Calu3 (cell line): ENCODE data around the gene SNX10. TPM values are rescaled to one million over a fixed set of nuclear protein-coding genes. Genes with fewer than 3 reads are reported as not detected.

ENCODE experiments used
- BruUV-seq: library from RNA; stranded (reverse); fragments of 400-500 nt; replicated peaks from 2 replicates; lab custom pipeline; 2021; lab: Mats Ljungman, UMichigan
- CTCF ChIA-PET: fragments of 300-600 bp; sonication (Branson Sonifier 250); formaldehyde crosslinking; loops from one replicate; lab custom pipeline; 2022; ENCODE audit warnings: antibody characterized with exemption; lab: Charles Lee
- DNase-seq: peaks from one replicate; pipeline ENCODE4 v3.0.0; 2022
- H3K27ac Mint-ChIP-seq: one replicate; pipeline ENCODE4 v1.8.0; 2022; ENCODE audit warnings: mixed read lengths; ENCODE audit not compliant: unreplicated experiment
- H3K27me3 Mint-ChIP-seq: one replicate; pipeline ENCODE4 v1.8.0; 2022; ENCODE audit warnings: mixed read lengths; ENCODE audit not compliant: unreplicated experiment
- H3K36me3 Mint-ChIP-seq: one replicate; pipeline ENCODE4 v1.8.0; 2022; ENCODE audit warnings: mild to moderate bottlenecking, moderate library complexity, mixed read lengths; ENCODE audit not compliant: insufficient read depth, unreplicated experiment
- H3K4me1 Mint-ChIP-seq: one replicate; pipeline ENCODE4 v1.8.0; 2022; ENCODE audit warnings: mild to moderate bottlenecking, low read depth, mixed read lengths; ENCODE audit not compliant: unreplicated experiment
- H3K4me3 Mint-ChIP-seq: one replicate; pipeline ENCODE4 v1.8.0; 2022; ENCODE audit warnings: mild to moderate bottlenecking, low read depth, moderate library complexity, mixed read lengths; ENCODE audit not compliant: unreplicated experiment
- H3K9me3 Mint-ChIP-seq: one replicate; pipeline ENCODE4 v1.8.0; 2022; ENCODE audit warnings: low read depth, mixed read lengths; ENCODE audit not compliant: unreplicated experiment
- intact Hi-C: fragments of 100-400 bp; cut with micrococcal nuclease; formaldehyde crosslinking; loops from one replicate; pipeline ENCODE4 v1.10.0; 2022; ENCODE audit not compliant: unreplicated experiment
- total RNA-seq: library from RNA; stranded (reverse); gene quantifications from 2 replicates; pipeline ENCODE4 v1.2.3, GENCODE V29; 2022
- TF ChIP-seq, protein P1 (sequence below): fragments of 200-600 bp; IDR thresholded peaks from one replicate; pipeline ENCODE4 v1.8.0; 2022; ENCODE audit warnings: antibody characterized with exemption; ENCODE audit not compliant: unreplicated experiment

Gene SNX10
- total RNA-seq, 1 experiment from 2014 or later = 22.1 TPM

DNA sequence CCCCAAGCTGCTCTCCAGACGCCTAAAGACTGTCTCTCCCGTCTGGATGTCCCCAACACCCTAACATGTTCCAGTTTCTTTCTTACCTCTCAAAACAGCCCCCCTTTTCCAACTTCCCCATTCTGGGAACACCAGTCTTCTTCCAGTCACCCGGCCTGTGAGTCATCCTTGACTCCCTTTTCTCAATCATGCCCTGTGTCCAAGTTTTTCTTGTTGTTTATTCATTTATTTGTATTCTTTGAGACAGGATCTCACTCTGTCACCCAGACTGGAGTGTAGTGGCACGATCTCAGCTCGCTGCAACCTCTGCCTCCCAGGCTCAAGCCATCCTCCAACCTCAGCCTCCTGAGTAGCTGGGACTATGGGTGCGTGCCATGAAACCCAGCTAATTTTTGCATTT, 15.6 kb downstream of the SNX10 start:
- TF ChIP-seq, protein P1, sequence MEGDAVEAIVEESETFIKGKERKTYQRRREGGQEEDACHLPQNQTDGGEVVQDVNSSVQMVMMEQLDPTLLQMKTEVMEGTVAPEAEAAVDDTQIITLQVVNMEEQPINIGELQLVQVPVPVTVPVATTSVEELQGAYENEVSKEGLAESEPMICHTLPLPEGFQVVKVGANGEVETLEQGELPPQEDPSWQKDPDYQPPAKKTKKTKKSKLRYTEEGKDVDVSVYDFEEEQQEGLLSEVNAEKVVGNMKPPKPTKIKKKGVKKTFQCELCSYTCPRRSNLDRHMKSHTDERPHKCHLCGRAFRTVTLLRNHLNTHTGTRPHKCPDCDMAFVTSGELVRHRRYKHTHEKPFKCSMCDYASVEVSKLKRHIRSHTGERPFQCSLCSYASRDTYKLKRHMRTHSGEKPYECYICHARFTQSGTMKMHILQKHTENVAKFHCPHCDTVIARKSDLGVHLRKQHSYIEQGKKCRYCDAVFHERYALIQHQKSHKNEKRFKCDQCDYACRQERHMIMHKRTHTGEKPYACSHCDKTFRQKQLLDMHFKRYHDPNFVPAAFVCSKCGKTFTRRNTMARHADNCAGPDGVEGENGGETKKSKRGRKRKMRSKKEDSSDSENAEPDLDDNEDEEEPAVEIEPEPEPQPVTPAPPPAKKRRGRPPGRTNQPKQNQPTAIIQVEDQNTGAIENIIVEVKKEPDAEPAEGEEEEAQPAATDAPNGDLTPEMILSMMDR = no peak
- intact Hi-C loops = no loop called here
- no peak overlapping the region for H3K4me3 Mint-ChIP-seq
- no peak overlapping the region for H3K27ac Mint-ChIP-seq
- no peak for DNase-seq
- no peaks in the 10 kb centered on the region for H3K4me1 Mint-ChIP-seq
- no peaks in the 10 kb centered on the region for H3K9me3 Mint-ChIP-seq
- no peaks in the 10 kb centered on the region for H3K36me3 Mint-ChIP-seq
- CTCF ChIA-PET = interaction anchor here (1.7 kb wide), 1 partner anchor 11 kb away, joined by 6 read pairs; no protein-coding TSS in a partner anchor
- H3K27me3 Mint-ChIP-seq = no peaks in the 10 kb centered on the region
- no TSS peak for BruUV-seq

DNA sequence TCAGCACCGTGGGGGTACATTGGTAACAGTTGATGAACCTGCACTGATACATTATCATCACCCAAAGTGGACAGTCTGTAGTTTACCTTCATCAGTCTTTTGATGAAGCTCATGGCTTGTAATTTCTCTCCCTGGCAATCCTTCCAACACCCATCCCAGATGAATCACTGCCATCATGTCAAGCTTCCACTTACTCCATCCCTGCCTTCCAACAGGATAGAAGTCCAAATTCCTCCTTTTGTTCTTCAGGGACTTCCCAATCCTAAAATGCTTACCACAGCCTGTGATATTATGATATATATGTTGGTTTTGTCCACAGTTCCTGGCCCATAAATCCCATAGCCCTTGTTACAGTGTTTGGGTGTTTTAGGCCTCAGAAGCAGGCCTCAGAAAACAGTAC, 16.1 kb downstream of the SNX10 start:
- H3K4me1 Mint-ChIP-seq = no peaks in the 10 kb centered on the region
- TF ChIP-seq, protein P1 = no peak
- H3K27me3 Mint-ChIP-seq = no peaks in the 10 kb centered on the region
- CTCF ChIA-PET = interaction anchor here (1.7 kb wide), 1 partner anchor 11 kb away, joined by 6 read pairs; no protein-coding TSS in a partner anchor
- H3K4me3 Mint-ChIP-seq = no peak overlapping the region
- DNase-seq = no peak
- intact Hi-C loops = no loop called here
- H3K9me3 Mint-ChIP-seq = no peaks in the 10 kb centered on the region
- H3K36me3 Mint-ChIP-seq = no peaks in the 10 kb centered on the region
- no TSS peak for BruUV-seq
- H3K27ac Mint-ChIP-seq = no peak overlapping the region

DNA sequence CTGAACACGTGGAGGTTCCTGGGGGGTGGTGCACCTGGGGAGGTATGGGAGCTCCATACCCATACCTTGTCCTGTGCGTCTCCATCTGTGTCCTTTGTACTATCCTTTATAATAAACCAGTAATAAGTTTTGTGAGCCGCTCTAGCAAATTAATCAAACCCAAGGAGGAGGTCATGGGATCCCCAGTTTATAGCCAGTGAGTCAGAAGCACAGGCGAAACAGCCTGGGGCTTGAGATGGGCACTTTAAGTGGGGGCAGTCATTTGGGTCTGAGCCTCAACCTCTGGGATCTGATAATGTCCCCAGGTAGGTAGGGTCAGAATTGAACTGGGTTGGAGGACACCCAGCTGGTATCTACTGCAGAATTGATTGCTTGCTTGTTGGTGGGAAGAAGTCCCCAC, 16.9 kb downstream of the SNX10 start:
- Mint-ChIP-seq H3K27ac (no peak overlapping the region), H3K27me3 (no peaks in the 10 kb centered on the region), H3K9me3 (no peaks in the 10 kb centered on the region), H3K36me3 (no peaks in the 10 kb centered on the region), H3K4me1 (no peaks in the 10 kb centered on the region), H3K4me3 (no peak overlapping the region)
- DNase-seq = no peak
- CTCF ChIA-PET = no interaction called here
- no TSS peak for BruUV-seq
- intact Hi-C loops = no loop called here
- TF ChIP-seq, protein P1 = no peak

DNA sequence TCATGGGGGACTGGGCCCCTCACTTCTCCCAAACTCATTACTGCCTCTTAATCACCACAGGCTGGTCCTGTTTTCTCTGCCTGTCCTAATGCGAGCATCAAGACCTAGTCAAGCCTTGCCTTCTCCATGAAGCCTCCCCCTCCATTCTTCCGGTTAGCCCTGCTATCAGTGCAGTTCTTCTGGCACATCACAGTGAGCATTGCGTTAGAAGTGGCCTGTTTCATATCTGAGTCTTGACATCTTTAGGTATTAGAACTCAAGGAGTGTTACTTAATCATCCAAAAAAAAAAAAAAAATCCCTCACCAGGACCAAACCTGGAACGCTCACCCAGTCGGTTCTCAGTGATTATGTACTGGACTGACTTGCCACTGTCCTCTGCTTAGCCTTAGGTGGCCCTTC, 17.4 kb downstream of the SNX10 start:
- CTCF ChIA-PET = no interaction called here
- TF ChIP-seq, protein P1 = no peak
- no peaks in the 10 kb centered on the region for H3K36me3 Mint-ChIP-seq
- no peak overlapping the region for H3K27ac Mint-ChIP-seq
- intact Hi-C loops = no loop called here
- H3K9me3 Mint-ChIP-seq = no peaks in the 10 kb centered on the region
- no peak overlapping the region for H3K4me3 Mint-ChIP-seq
- BruUV-seq = no TSS peak
- H3K27me3 Mint-ChIP-seq = no peaks in the 10 kb centered on the region
- no peak for DNase-seq
- H3K4me1 Mint-ChIP-seq = no peaks in the 10 kb centered on the region
